ENCODE data around the gene FAM163B. TPM values are rescaled to one million over a fixed set of nuclear protein-coding genes. Genes with fewer than 3 reads are reported as not detected.

Gene FAM163B
- total and polyA plus RNA-seq, 2 of the 8 experiments (the other 6 are each of a cell fraction or from before 2014, with no cell fraction given) = 0.63 to 1.0 TPM

DNA sequence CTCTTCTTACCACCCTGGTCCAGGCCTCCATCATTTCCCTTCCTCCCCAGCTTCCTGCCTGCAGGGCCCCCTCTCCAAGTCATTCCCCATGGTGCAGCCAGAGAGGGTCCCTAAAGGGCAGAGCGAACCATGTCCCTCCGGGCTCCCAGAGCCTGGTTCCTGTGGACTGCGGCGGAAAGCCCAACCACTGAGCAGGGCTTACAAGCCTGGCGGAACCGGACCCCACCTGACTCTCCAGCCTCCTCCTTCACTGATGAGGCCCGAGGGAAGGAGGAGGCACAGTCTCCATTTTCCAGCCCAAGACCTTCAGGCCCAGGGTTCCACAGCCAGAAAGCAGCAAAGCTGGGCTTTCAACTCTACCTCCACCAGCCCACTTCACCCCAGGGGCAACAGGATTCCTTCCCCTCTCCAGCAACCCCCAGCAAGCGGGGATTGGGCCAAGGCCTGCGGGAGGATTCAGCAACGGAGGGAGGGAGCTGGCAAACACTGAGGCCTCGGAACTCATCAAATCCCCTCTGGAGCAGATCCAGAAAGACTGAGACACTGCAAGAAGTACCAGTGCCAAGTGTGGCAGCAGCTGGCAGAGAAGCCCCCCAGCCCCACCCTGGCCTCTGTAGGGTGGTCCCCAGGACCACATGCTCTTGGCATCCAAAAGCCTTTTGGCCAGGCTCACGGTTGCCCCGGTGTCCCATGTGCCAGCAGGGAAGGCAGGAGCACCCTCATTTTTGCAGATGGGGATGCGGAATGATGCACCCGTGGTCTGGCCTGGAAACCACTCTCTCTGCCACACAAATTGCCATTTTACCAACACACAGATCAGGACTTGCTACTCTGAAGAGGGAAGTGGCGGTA is 3.1 kb downstream of the FAM163B start:
- Histone ChIP-seq H2AK5ac (ENCODE audit: low read depth, low read length) (no peak overlapping the region), H3K9me3 (ENCODE audit: insufficient read depth in 2 of 2, low read depth in 1 of 2, low read length in 1 of 2) (no peaks in the 10 kb centered on the region), H2BK20ac (ENCODE audit: low read length) (no peak overlapping the region), H2BK12ac (ENCODE audit: low read depth, low read length) (no peak overlapping the region), H3K23ac (ENCODE audit: insufficient read length) (no peak overlapping the region), H2BK120ac (replicated peaks; ENCODE audit: low read depth, low read length) (no peak overlapping the region), H4K91ac (replicated peaks; ENCODE audit: insufficient read length, low read length) (no peak overlapping the region), H3K23me2 (ENCODE audit: low read depth, low read length) (peaks cover 4% of the 10 kb centered on the region; the same call in 1 of the 2 replicates), H3K18ac (ENCODE audit: extremely low read depth, low read length) (peak overlapping the region; percentile 48; the same call in 1 of the 2 replicates), H3K4ac (replicated peaks; ENCODE audit: insufficient read length, low read depth, low read length) (no peak overlapping the region), H3K79me2 (ENCODE audit: control insufficient read depth in 1 of 2, insufficient read depth in 2 of 2, low read length in 2 of 2) (no peaks in the 10 kb centered on the region), H3K36me3 (ENCODE audit: control insufficient read depth in 2 of 4, insufficient read depth in 4 of 4, low read length in 3 of 4) (no peaks in the 10 kb centered on the region), H3K4me3 (ENCODE audit: extremely low read depth in 1 of 4, insufficient read depth in 2 of 4, low read depth in 3 of 4, low read length in 4 of 4) (no peak overlapping the region), H3K9ac (replicated peaks in 1 of 4; ENCODE audit: extremely low read depth in 1 of 4, low read depth in 3 of 4, low read length in 3 of 4) (no peak overlapping the region), H3K79me1 (ENCODE audit: low read depth, low read length) (no peaks in the 10 kb centered on the region), H3K4me1 (replicated peaks in 1 of 4; ENCODE audit: control insufficient read depth in 3 of 4, insufficient read depth in 4 of 4, low read length in 3 of 4) (peaks cover 0 to 7% (median 3%) of the 10 kb centered on the region in 4 experiments; a peak in 5 of 7 replicates), H3K27me3 (replicated peaks in 1 of 4; ENCODE audit: control insufficient read depth in 3 of 4, extremely low read depth in 1 of 4, insufficient read depth in 3 of 4, low read length in 3 of 4) (peaks cover 5 to 20% (median 15%) of the 10 kb centered on the region in 4 experiments), H2BK5ac (ENCODE audit: low read depth, low read length) (no peak overlapping the region), H3K56ac (replicated peaks; ENCODE audit: insufficient read length, low read depth, low read length) (no peak overlapping the region), H3K27ac (ENCODE audit: low read depth, low read length) (no peak overlapping the region), H4K8ac (ENCODE audit: extremely low read depth, insufficient read depth, low read length) (no peak overlapping the region), H4K20me1 (replicated peaks in 1 of 2; ENCODE audit: control insufficient read depth in 1 of 2, insufficient read depth in 2 of 2, low read length in 2 of 2) (no peaks in the 10 kb centered on the region), H3K4me2 (ENCODE audit: insufficient read depth in 1 of 2, low read depth in 2 of 2, low read length in 2 of 2) (no peak overlapping the region), H4K5ac (ENCODE audit: insufficient read length, low read depth, low read length) (no peak overlapping the region), H2AFZ (ENCODE audit: low read length) (no peak overlapping the region), H2BK15ac (ENCODE audit: low read length) (peak overlapping the region; percentile 8; the same call in 1 of the 2 replicates), H3K14ac (ENCODE audit: insufficient read length) (no peak overlapping the region)
- TF ChIP-seq GABPA (IDR thresholded peaks at IDR 0.05; ENCODE audit: borderline replicate concordance, insufficient read depth, low read length) (no peak), HDAC2 (IDR thresholded peaks at IDR 0.05; ENCODE audit: borderline replicate concordance in 1 of 2, low read depth in 2 of 2, low read length in 2 of 2) (no peak), CEBPB (IDR thresholded peaks at IDR 0.05; ENCODE audit: low read depth, low read length) (no peak)
- TF ChIP-seq, protein P1, sequence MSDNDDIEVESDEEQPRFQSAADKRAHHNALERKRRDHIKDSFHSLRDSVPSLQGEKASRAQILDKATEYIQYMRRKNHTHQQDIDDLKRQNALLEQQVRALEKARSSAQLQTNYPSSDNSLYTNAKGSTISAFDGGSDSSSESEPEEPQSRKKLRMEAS (IDR thresholded peaks at IDR 0.05) = no peak
- 79% methylated on average over 14 of the region's 16 CpGs; no CpG with 5 or more reads in 1 of the 2 experiments for WGBS, 2 experiments (ENCODE audit: extremely low coverage in 1 of 2, insufficient coverage in 1 of 2, insufficient read length in 1 of 2, insufficient replicate concordance in 2 of 2, low coverage in 1 of 2, low lambda C conversion rate in 2 of 2, missing lambda C conversion rate in 1 of 2)
- DNase-seq (ENCODE audit: low read depth in 1 of 2, low spot score in 2 of 2) (no peak), FAIRE-seq (no peak)
- ChIA-PET POLR2A (ENCODE audit: partially characterized antibody) (interaction anchor here (0.9 kb wide), 1 partner anchor 22 kb away, joined by 3 read pairs; no protein-coding TSS in a partner anchor), CTCF (ENCODE audit: partially characterized antibody) (interaction anchor here (0.9 to 6.7 kb wide), 7 partner anchors 14 to 137 kb away, joined by 3 to 79 read pairs (median 3); no protein-coding TSS in a partner anchor)

Data from H1 (cell line).